Measurements from ENCODE around the gene RHOC.

Gene RHOC

DNA sequence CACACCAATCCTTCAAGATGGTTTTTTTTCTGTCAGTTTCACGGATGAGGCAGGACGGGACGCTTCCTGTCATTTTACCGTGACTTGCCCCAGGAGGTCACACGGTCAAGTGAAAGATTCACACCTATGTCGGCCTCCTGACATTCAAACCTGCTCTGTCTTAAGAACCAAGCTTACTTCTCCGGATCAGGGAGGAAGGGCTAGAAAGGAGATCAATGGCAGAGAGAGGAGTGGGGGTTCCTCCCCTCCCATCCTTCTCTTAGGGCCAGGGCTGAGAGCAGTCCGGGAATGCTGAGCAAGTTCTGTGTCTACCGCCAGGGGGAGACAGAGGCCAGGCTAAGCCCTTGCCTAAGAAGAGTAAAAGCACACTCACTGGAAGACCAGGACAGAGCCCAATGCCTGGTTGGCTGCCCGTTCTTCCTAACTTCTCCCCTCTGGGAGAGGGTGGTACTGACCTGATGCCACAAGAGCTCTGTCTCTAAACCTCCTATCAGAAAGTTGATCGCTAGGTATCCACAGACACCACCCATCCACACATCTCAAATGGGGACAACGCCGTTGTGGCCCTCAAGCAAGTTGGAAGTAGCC is 9.3 kb upstream of the RHOC start:
- DNase-seq: peak; percentile 76

DNA sequence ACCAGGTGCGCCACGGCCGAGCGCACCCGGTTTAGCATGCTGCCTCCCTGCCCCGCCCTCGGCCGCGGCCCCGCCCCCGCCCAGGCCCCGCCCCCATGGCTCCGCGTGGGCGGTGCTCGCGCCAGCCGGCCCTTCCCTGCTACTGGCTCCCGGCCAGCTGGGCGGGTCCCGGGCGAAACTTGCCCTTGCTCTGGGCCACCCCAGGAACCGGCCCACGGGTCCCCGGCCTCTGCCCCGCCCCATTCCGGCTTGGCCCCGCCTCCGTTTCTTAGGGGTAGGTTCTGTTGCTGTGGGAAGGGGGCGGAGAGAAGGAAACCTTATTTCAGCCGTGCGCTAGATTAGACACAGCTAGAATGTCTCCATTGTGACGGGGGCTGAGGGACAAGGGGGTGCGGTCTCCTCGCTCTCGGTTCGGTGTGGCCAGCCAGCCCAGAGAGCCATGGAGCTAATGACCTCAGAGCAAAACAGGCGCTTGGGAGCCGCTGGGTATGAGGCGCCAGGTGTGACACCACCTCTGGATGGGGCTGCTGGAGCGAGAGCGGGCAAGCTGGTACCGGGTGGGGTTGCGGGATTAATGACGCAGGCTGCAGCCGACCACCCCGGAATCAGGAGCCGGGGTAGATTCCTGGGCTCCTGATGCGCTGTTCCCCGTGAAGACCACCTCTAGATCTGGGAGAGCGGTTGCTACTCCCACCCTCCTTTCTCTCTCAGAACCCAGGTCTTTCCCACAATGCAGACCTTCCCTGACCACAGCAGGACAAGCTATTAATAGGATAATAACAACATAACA is 8.5 kb upstream of the RHOC start, which contains the start of gene PPM1J:
Gene PPM1J (minus strand): TSS at position 69 of the 790 bp plus-strand sequence. CDS start 31 bp downstream, at position 38.
- DNase-seq: peak; percentile 31

DNA sequence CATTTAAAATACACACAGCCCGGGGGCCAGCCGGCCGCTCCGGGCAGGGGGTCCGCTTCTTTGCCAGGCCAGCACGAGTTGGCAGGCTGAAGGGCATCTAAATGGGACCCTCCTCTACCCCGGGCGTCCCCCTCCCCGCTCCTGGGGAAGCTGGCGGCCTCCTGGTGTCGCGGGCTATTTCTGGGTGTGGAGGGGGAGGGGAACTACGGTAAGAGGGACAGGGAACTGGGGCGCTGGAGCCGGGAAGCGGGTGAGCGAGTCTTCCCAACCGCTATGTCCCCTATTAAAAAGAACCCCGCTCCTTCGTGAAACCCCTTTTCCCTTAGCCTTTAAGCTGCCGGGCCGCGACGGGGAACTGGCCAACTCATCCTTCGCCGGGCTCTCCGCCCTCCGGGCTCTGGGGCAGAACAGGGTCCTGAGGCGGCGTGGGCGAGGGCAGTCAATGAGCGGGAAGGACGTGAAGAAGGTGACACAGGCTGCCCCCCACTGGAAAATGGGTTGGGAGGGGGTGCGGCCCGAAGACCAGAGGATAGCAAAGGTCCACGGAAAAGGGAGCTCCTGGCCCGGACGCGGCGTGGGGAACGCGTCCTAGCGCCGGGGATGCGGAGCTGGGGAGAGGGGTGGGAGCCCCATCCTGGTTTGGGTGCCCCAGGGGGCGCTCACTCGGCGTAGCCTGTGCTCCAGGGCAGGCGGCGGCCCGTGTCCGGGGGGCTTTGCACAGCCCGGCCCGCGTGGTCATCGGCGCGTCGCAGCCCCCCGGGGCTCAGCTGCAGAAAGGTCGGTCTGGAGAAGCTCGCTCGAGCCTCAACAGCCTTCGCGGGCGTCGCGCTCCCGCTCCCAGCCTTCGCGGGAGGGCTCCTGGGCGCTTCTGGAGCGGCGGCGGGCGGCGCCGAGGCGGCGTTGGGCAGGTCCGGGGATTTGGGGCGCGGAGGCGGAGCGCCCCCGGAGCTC is 7.7 kb upstream of the RHOC start:
- DNase-seq: no peak

DNA sequence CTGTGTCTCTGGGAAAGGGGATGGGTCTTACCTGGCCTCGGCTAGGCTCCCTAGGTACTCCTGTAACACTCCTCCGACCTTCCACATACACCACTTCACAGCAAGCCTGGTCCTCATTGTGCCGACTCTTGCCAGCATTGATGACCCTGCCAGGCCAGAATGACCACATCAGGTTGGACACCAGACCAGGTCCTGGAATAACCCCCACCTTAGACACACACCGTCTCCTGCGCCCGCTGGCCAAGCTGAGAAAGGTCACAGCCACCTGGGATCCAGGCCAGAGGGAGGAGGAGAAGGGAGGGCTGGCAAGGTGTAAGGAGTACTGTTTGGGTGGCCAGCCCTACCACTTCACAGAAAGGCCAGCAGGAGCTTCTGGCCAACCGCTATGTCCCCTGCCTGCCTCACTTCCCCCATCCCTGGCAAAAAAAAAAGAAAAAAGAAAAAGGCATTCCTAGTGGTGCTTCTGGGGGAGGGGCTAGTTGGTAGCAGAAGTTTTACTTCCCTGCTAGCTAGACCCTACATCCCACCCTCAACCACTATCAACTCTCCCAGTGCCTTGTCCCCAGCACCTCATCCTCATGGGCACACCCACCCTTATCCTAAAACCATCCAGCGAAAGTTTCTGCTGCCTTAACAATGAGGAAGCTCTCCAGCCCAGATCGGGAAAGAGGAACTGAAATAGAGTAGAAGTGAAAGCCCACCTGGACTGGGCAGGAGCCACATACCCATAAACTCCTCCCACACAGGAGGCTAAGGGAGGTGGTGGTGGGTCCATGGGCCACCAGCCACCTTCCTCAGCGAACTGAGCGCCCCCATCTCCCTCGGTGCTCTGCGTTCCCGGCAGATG is 6.8 kb upstream of the RHOC start:
- DNase-seq: no peak

DNA sequence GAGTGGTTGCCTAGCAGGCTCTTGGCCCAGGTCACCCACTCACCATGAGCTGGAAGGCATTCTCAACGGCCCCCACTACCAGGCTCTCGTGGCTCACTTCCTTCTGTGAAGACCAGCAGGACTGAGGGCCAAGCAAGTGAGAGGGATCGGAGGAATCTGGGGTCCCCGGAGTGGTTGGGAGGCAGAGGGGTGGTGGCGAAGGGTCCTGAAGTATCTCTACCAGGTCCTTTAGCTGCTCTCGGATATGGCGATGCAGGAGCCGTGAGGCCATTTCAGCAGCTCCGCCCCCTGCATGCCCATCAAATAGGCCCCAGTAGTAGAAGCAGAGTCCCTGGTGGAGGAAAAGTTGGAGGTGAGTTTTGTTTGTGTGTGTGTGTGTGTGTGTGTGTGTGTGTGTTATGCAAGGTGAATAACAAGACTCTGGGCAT is 5.8 kb upstream of the RHOC start:
- DNase-seq: no peak

DNA sequence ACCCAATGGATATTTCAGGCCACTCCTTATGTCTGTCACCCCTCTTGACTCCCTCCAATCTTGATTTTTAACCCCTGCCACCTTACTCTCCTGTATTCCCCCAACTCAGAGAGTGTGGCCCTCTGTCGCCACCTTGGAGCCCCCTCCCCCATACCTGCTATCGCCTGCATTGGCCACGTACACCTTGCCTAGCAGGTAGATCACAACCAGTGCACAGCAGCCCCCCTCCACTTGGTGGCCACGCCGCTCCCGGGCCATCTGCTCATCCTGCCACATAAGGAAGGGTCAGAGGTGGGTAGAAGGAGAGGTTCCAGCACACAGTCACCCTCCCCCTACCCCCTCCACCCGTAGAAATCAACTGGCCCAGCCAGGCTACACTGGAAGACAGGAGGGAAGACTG is 5.3 kb upstream of the RHOC start:
- no peak for DNase-seq

DNA sequence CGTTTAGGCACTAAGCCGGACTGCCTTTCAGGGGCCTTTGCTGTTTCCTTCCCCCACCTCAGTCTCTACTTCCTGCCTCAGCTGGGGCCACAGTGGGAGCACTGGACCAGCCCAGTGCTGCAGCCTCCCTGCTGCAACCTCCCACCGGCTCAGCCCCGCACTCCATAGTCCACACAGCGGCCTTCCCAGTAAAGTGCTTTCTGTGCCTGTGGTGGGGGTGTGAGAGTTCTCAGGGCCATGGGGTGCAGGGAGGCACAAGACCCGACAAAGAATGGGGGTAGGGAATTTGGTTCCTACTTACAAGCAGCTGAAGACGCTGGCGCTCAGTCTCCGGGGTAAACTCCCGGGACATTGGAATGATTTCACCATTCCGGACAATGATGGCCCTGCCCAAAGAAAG is 4.7 kb upstream of the RHOC start:
- no peak for DNase-seq

DNA sequence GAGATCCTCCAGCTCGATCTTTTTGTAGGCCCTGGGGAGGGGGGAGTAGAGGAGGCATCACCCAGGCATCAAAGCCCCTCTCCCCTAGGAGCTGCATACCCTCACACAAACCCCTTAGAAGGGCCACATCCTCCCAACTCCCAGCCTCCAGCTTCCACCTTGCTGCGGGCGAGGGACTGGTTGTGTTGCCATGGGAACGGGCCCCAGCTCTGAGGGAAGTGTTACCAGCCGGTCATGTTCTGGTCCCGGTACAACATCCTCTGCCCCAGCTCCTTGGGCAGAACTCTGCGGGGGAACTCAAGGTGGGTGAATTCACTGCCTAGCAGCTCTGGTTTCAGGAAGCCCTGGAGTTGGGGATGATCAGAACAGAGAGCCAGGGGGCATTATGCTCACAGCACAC is 4.1 kb upstream of the RHOC start:
- DNase-seq: no peak

DNA sequence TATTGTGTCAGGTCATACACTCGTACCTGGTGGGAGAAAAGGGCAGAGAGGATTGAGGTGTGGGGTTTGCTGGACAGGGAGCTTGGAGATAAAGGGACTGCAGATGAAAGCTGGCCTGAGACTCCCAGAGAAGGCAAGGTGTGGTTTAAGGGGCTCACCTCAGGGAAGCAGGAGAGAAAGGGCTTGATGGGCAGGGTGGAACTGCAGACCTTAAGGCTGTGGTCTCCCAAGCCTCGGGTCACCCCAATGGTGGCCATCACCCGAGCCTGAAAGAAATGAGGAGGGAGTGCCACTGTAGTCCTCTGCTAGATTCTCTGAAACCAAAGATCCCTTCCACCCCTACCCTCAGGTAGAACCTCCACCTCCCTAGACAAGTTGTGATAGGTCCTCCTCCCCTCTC is 3.7 kb upstream of the RHOC start:
- DNase-seq: no peak

DNA sequence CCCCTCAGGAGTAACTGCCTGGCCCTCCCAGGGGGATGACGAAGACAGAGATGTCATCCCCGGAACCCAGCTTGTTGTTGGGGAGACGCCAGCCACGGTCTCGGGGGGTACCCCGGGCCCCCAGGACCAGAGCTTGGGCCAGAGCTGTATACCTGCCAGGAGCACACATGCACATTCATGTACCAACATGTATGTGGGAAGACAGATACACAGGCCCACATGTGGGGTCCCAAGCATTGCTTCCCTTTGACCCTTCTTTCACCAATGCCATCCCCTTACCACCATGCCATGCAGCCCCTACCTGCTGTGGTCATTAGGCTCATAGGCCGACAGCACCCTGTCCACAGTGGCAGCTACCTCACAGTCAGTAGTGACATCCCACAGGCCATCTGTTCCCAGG is 3.2 kb upstream of the RHOC start:
- DNase-seq: no peak

DNA sequence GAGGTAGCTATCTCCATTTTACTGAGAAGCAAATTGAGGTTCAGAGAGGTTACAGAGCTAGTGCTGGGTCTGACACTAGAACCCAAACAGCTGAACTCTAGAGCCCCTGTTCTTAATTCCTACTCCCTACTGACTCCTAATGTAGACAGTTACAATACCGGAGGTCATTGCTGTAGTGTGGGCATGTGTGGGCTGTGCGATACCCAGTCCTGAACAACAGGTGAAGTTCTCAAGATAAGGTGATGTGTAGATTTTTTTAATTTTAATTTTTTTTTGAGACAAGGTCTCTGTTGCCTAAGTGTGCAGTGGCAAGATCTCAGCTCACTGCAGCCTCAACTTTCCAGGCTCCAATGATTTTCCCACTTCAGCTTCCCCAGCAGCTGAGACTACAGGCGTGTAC is 1.6 kb upstream of the RHOC start:
- DNase-seq: no peak

DNA sequence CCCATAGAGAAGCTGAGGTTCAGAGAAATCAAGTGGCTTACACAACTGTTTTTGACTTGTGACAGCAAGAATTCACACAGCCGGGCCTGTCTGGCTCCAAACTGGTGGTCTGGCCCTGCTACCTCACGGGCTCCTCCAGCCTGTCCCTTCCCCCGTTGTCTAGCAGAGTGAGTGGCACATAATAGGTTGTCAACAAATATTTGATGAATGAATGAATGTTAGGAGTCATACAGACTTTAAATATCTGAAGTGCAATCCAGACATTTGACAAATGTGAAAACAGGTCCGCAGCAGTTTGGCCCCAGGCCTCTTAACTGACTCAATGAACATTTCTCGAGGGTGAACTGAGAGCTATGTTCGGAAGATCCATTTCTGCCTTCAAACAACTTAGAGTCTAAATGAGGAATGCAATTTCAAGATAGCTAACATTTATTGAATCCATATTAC is 1.1 kb upstream of the RHOC start:
- no peak for DNase-seq

DNA sequence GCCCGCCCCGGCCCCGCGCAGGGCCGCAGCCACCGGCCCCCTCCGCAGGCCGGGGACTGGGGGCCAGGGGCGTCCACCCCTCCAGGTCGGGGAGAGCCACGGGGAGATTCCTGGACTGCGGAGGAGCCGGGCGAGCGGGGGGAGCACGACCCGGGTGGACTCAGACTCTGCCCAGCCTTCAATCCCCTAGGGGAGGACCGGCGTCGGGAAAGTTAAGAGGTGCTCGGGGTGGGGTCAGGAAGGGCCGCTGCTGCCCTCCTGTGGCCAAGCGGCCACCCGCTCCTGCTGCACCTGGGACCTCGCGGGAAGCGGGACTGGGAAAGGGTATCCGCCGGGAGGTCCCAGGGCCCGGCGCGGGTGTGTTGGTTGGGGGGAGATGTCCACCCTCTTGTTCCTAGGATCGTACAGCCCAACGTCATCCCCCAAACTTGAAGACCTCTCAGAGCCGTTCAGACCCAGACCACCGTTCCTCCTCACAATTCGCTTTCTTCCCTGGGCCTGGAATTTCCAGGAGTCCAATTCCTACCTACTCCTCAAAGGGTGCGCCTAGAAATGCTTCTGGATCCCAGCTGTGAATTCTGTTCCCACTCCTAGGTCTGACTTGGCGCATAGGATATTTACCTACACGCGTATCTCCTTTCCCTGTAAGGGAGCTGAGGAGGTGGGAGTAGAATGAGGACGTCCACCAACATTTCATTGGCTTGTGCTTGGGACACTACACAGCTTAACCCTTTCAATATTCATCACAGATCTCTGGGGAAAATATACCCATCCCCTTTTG is 484 bp upstream of the RHOC start:
- peak; percentile 64 for DNase-seq

DNA sequence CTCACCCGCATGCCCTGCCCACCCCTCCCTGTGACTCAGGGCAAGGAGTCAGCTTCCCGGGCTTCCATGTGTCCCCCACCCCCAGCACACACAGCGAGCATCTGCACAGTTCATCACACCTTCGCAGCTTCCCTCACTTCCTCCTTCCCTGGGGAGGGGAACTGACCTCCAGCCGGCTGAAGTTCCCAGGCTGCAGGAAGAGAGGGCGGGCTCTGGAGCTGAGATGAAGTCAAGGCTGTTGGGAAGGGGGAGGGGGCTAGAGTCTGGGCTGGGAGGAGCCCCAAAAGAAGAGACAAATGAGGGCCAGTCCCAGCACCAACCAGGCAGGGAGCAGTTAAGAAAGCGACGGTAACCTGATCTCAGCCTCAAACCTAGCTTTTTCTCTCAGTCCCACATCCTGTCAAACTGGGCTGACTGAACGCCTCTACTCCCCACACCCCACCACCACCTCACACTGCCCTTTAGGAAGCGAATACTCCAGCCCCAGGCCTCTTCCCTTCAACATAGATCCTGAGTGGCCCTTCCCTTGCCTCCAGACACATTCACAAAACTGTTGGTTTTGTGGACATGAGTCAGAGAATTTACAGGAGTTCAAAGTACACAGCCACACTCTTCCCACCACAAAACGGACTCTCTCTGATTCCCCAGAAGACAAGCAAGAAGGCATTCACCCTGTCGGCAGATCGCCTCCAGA is 1.8 kb downstream of the RHOC start:
- no peak for DNase-seq

DNA sequence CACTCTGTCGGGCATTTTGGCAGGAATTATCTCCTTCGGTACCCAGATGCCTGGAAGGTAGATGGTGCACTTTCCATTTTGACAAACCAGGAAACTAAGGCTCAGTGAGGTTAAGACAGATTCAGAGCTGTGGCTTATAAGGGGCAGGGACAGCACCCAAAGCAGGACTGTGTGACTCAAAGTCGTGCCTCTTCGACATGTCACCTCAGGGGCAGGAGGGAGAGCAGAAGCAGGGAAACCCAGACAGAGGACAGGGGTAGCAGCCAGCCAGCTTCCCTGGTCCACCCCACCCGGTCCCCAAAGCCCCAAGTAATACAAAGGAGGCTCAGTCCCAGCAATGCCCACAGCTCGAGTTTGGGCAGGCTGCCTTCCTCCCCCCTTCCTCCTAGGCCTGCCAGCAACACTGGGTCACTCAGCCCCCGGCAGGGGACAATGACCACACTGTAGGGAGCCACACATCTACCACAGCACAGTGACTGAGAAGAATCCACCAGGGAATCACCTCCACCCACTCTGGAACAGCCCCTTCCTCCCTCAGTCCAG is 2.5 kb downstream of the RHOC start:
- DNase-seq: no peak

DNA sequence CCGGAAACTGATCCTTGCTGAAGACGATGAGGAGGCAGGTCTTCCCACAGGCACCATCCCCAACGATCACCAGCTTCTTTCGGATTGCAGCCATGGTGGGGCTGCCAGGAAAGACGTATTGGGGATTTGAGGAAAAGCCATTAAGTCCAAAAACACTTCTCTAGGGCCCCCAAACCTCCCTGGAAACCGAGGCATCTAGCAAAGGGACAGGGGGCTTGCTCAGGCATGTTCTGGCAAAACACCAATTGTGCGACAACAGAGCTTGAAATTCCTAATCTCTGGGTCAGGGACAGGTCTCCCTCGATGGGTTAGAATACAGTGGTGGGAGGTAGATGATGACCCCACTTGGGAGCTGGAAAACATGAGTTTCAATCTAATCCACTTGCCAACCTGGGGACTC is 3.2 kb downstream of the RHOC start:
- no peak for DNase-seq

DNA sequence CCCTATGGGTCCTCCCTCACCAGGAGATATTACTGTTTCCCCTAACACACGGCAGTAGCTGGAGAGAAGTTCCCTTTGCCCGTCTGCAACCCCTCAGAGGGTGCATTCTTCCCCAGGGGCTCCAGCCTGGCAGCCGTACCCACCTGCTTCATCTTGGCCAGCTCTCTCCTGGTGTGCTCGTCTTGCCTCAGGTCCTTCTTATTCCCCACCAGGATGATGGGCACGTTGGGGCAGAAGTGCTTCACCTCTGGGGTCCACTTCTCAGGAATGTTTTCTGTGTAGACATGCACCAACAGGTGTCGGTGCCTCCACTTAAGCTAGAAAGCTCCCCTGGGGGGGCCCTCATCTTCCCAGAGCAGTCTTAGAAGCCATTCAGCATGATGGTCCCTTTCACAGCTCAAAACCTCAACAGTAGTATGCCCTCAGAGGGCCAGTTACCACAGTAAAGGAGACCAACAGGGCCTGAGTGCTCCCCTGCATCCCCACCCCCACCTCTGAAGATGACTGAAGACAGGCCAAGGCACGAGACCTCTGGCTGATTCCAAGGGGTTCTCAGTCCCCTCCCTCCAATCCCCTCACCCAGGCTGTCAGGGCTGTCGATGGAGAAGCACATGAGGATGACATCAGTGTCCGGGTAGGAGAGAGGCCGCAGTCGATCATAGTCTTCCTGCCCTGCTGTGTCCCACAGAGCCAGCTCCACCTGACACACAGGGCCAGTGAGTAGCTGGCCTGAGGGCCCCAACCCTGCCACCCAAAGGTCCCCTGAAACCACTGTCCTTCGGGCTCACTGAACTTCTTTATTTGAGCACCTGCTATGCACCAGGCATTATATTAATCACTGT is 4.3 kb downstream of the RHOC start:
- no peak for DNase-seq

DNA sequence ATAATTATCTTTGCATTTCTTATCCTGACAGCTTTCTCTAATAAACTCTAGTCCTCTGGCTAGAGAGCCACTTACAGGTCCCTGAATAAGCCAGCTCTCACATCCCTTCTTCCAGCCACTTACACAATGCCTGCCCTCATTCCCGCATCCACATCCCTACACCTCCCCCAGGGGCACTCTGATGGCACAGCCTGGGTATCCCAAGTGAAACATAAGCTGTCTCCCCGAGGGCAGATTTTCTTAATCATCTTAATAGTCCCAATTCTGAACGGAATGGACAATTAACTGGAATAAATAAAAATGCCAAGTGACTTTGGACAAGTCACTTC is 4.9 kb downstream of the RHOC start:
- DNase-seq: no peak

DNA sequence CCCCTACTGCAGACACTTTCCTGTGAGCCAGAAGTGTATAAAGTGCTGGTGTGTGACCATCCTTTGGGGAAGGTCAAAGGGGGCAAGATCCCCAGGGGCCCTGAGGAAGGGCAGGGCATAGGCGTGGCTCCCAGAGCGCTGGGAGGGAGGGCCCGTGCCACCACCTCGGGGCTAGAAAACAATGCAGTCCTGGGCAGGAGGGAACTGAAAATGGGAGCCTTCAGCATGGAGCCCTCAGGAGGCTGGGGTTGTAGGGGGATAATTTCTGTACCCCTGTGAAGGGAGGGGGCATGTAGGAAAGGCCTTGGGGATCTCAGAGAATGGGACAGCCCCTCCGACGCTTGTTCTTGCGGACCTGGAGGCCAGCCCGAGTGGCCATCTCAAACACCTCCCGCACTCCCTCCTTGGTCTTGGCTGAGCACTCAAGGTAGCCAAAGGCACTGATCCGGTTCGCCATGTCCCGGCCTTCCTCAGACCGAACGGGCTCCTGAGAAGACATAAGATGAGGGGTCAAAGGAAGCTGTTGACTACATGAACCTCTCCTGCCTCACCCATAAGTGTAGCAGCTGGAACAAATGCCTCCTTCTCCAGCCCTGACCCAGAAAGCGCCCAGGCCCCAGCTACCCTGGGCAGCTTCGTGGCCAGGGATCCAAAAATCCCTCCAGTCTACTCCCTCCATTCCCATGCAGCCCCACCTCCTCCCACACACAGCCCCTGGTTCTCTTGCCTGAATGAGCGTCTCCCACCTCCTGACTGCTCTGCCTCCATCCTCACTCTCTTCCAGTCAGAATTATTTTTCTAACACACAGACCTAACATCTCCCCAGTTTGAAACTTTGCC is 5.5 kb downstream of the RHOC start:
- no peak for DNase-seq
